SH-SY5Y (cell line): Measurements from ENCODE around the gene ODAD2.

Source experiments
- GATA2 ChIP-seq: IDR thresholded peaks from 2 replicates; pipeline ENCODE4 v1.6.1; 2011; ENCODE audit warnings: mild to moderate bottlenecking, low read depth, low read length
- GATA3 ChIP-seq: IDR thresholded peaks from 2 replicates; pipeline ENCODE4 v1.6.1; 2011; ENCODE audit warnings: low read depth, mild to moderate bottlenecking, low read length, moderate library complexity

Gene ODAD2

DNA sequence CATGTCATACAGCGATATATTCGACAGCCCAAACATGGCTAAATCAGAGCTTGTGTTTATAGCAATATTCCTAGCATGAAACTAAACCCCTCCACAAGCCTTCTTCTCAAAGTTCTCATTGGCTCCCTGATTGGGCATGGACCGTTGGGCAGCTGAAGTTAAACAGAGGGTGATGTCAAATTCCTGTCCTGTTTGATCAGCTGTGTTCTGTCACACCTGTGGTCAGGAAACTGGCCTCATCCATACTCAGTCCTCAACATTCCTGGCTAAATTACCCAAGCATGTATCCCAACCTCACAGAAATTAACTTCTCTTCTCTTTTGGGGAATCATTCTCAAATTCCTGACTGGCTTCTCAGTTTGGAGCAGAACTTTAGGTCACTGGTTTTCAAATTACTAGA is 107.9 kb downstream of the ODAD2 start:
- no peak for TF ChIP-seq GATA2
- no peak for TF ChIP-seq GATA3

DNA sequence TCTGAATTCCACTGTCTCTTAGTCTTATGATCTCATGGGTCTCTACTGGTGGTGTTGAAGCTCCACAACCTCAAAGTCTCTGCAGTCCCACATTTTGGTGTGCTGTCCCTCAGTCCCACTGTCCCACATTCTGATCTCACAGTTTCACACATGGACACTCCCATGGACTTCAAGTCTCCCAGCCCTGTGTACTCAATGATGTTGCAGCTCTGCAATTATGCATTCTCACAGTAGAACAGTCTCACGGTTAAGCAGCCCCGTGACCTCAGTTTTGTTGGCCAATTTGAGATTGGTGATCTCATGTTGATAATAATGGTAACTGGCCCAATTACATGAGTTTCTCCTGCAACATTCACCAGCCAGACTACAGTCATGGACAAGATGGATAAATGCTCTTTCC is 109.4 kb downstream of the ODAD2 start:
- TF ChIP-seq GATA3 (no peak), GATA2 (no peak)

DNA sequence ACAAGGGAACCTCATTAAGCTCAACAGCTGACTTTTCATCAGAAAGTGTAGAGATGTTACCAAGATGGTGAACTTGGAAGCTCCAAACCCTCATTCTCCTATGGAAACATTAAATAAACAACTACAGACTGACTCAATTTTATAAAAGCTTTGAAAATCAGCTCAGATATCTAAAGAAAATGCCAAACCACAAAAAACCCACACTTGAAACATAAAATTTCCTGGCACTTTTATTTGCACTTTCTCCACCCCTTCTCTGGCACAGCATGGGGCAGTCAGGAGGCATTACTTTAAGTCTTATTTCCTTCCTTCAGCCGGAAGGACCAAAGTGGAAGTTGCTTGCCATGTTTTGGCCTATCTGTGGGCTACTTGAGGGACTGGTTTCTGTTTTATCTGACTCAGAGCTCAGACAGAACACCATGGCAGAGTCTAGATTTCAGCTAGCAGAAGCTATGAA is 114.7 kb downstream of the ODAD2 start:
- no peak for TF ChIP-seq GATA3
- TF ChIP-seq GATA2 = no peak

DNA sequence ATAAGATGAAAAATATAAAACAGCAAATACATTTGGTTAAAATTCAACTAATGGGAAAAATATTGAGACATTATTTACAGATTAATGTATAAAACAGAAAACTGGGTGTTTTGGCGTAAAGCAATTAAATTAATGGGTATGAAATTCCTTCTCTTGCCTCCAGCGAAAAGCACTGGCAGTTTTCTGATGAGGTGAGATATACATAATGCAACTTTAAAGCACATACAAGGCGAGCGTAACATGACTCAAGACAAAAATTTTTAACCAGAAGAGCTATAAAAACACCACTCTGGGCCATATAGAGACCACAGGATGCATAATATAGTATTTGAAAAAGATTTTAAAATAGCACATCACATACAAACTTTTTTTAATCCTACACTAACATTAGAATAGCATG is 120.6 kb downstream of the ODAD2 start:
- TF ChIP-seq GATA3 = no peak
- no peak for TF ChIP-seq GATA2

DNA sequence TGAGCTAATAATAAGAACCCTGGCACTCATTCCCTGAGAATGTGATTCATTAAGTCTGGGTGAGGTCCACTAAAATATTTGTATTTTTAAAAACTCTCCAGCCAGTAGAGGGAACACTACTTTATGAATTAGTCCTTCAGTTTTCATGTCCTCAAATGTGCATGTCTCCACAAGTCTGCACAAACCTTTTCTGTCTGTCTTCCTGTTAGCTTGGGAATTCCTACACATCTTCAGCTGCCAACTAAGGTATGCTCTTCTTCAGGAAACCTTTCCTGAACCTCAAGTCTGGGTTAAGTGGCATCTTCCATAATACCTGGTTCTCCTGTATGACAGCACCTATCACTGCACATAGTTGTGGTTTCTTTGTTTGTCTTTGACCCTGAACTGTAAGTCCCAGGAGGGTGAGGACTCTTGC is 133.7 kb downstream of the ODAD2 start:
- TF ChIP-seq GATA3 = no peak
- no peak for TF ChIP-seq GATA2

DNA sequence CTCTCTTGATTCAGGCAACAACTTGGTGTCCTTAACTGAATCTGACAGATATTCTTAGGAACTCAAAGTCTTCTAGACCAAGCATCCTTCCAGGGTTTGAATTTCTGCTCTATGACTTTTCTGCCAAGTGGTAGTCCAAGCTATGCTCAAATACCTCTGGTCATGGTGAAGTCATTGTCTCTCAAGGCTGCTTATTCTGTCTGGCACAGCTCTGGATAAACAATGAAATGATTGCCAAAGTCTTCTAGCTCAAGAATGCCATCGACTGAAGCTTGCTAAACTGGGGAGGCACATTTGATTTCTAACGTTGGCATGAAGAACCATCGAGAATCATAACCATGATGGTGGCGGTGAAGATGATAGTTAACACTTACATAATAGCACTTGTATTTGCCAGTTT is 137.1 kb downstream of the ODAD2 start:
- no peak for TF ChIP-seq GATA3
- TF ChIP-seq GATA2 = no peak

DNA sequence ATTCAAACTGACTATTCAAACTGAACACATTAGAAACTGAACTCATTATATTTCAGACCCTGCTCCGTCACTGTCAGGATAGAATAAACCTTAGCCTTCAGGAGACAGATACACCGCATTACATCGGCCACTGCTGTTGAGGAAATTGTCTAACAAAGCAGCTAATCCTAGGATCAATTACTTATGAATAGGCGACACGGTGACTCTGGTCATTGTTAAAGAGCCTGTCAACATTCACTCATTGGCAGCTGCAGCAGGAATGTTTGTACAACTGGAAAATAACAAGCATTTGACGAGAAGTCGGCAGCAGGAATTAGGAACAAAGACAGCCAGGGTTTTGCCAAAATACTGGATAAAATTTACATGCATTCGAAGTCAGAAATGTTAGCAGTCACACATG is 141.3 kb downstream of the ODAD2 start:
- TF ChIP-seq GATA2 (no peak), GATA3 (no peak)

DNA sequence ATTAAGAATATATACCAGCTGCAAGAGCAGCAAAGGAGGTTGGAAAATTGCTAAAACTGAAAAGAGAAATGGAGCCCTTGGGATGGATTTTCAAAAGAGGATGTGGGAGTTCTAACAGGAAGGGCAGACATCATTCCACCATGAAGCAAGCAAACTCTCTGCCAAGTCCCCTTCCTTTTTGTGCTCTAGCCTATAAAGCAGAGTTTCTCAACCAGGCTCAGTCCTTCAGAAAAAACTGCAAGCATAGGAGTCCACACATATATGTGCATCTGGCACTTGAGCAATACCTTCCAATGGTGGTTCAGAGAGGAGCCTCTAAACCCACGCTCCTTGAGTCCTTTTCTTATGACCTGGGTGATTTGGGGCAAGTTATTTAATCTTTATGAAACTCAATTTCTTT is 154.7 kb downstream of the ODAD2 start:
- TF ChIP-seq GATA2 = no peak
- TF ChIP-seq GATA3 = no peak

DNA sequence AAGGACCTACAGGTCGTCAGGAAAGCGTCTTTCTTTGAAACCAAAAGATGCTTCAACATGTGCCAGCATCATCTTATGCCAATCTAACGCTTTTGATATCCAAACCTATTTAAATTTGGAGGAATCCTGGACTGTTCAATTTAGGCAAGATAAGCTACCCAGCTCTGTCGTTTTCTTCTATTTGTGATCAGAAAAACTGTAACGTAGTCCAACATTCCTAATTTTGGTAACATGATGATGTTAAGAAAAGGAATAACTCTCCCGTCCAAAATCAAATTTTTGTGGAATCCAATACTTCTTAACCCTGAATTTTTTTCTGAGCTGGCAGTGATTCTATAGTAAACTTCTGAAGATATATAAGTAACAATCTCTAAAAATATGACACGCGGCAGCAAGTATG is 160.0 kb downstream of the ODAD2 start:
- no peak for TF ChIP-seq GATA2
- TF ChIP-seq GATA3 = no peak

DNA sequence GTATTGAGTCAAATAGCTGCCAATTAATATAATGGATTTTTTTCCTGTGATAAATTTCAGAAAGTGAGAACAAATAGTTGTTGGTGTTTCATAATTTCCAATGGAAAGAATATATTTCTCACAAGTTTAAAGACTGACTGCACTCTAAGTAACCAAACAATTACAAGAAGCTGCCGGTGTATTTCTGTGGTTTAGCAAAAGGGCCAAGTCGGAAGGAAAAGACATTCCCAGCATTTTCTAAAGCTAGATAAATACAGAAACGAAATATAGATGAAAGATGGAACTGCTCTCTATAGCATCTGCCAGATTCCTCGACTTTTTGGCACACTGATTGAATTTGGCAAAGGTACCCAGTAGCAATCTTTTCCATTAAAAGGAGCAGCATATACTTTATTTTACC is 160.5 kb downstream of the ODAD2 start:
- TF ChIP-seq GATA2 (no peak), GATA3 (no peak)

DNA sequence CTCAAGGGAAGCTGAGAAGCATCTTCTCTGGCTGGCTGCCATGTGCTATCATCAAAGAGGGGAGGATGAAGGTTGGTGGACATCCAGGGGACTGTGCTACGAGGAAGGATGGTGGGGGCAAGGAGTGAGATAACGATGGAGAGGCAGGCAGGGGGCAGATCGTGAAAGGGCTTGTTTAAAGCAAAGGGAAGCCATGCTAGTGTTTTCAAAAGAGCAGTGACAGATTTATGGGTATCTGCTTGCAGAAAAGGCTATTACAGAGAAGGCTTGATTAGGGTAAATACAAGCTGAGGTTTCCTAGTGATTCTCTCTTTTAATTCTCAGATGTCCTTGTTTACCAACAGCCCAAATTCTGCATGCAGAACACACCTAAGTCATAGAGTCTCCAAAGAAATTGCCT is 164.4 kb downstream of the ODAD2 start:
- TF ChIP-seq GATA2 (no peak), GATA3 (no peak)

DNA sequence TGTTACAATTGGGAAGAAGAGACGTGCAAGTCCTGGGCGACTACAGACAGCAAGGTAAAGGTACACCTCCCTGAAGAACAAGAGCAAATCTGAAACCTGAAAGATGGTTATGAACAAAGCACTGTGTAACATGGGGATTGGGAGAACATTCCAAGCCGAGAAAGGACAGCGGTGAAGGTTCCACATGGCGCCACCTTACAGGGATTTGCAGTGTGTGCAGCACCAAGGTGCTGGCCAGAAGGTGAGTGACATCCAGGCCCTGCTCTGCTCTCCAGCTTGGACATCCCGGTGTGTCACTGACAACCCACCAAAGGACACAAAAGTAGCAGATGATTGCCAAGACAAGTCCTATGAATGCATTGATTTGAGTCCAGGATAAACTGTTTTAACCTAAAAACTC is 165.1 kb downstream of the ODAD2 start:
- TF ChIP-seq GATA3 (no peak), GATA2 (no peak)

DNA sequence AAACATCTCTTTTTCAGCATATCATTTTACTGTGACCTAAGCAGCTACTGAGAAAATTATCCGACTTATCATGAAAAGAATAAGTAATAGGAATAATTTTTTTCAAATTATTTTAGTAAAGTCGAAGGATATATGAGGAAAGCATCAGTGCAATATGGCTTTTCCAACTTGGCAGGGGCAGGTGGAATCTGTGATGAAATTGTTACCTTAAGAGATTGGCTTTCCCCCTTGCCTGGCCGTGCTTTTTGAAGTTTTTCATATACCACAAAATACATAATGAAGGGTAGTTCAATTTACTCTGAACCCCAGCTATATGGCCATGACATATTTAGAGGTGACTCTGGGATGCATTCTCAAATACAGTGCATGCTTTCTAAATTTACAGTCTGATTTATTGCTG is 166.1 kb downstream of the ODAD2 start:
- no peak for TF ChIP-seq GATA3
- no peak for TF ChIP-seq GATA2

DNA sequence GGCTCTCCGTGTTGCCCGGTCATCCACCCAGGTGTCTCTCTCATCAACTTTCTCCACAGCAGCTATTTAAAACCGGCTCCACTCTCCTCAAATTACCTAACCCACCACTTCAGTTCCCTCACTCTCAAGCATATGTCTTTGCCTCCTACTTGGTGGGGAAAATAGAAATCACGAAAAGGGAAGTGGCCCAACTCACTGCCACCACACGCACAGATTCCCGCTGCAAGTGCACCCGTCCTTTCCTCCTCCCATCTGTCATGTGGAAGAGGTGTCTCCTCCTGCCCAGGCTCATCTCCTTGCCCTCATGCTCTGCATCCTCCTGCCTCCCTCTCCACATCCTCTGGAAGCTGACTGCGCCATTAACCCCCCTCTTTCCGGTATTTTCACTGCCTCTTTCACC is 172.5 kb downstream of the ODAD2 start:
- TF ChIP-seq GATA3 (no peak), GATA2 (no peak)

DNA sequence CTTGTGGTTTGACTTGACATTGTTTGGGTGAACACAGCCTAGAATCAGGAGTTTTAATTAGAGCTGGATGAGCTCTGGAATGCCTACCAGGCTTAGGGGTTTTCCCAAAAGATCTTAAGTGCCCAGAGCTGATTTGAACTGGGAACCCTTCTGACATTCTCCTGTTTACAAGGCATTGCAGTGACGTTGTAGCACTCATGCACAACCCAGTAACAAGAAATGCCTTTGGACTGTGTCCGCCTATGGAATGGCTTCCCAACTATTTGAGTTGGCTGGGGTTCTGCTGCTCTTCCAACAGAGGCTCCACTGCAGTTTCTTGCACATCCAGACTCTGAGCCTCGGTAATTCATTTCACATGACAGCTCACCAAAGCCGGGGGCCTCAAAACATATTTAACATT is 176.6 kb downstream of the ODAD2 start:
- TF ChIP-seq GATA2 (no peak), GATA3 (no peak)

DNA sequence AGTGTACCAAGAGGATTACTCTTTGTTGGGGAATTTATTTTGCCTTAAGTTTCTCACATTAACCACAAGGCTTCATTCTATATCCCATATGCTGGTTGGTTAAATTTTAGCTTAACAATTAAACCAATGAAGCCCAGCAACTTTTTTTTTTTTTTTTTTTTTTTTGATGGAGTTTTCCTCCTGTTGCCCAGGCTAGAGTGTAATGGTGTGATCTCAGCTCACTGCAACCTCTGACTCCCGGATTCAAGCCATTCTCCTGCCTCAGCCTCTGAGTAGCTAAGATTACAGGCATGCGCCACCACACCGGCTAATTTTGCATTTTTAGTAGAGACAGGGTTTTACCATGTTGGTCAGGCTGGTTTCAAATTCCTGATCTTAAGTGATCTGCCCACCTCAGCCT is 178.2 kb downstream of the ODAD2 start:
- no peak for TF ChIP-seq GATA2
- TF ChIP-seq GATA3 = no peak
